Naive thymus-derived CD4-positive, alpha-beta T cell (primary cell): ENCODE measurements around the gene SHB. TPM values are rescaled to one million over a fixed set of nuclear protein-coding genes. Genes with fewer than 3 reads are reported as not detected.

Experiments used
- polyA plus RNA-seq, 2 donors: library from polyadenylated mRNA; unstranded; fragments of 300-500 nt; fragmentation: Illumina TruSeq; gene quantifications; one replicate each; pipeline ENCODE4 v1.2.3, GENCODE V29; 2021
- total RNA-seq, 6 experiments: library from RNA in 5 of 6; stranded (reverse) in 5 of 6; gene quantifications; 1 replicate in 5 of 6; 2 replicates in 1 of 6; pipeline ENCODE4 v1.2.3 and lab custom pipeline; 2021 to 2026

Gene SHB
- total and polyA plus RNA-seq, 7 experiments from 2014 or later: 0.15 to 2.0 (median 0.68) TPM

Other genes starting within 250 kb of the SHB start
- gene SLC25A51, start 165.1 kb downstream of the SHB start, total RNA-seq: 10 to 100 TPM; 20.2 to 37.8 (median 30.2) TPM
- 10 to 100 TPM; 10.8 to 11.6 TPM for gene SLC25A51, start 165.1 kb downstream of the SHB start, polyA plus RNA-seq